ENCODE results near the gene PHLDA1. TPM values are rescaled to one million over a fixed set of nuclear protein-coding genes. Genes with fewer than 3 reads are reported as not detected.

Gene PHLDA1
- total and polyA plus RNA-seq, 7 donors: 2.4 to 10.9 (median 5.3) TPM

DNA sequence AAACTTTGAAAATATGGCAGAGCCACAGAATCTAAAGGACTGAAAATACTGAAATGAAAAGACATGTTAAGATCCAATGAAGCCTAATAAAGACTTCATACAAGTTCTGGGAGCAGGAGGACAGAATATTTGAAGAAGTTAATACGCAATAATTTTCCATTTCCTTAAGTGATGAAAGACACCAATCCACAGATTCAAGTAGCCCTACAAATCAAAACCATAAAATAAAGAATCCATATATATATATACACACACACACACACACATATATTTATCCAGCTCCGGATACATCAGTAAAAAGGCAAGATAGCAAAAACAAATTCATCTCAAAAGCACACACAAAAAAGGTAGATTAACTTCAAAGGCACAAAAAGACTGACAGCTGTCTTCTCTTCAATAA is 47.2 kb upstream of the PHLDA1 start:
- H3K9me3 ChIP-seq: peaks cover 0 to 4% (median 0%) of the 10 kb centered on the region in 4 donors
- H3K4me1 ChIP-seq: peaks cover 0 to 36% (median 27%) of the 10 kb centered on the region in 4 donors
- no peaks in the 10 kb centered on the region for H3K27me3 ChIP-seq
- 88 to 89% methylated on average over 2 of the region's 2 CpGs for WGBS, 2 donors
- H3K4me3 ChIP-seq: no peak overlapping the region
- no peaks in the 10 kb centered on the region for H3K36me3 ChIP-seq
- no peak overlapping the region for H3K27ac ChIP-seq
- DNase-seq: no peak
- TF ChIP-seq, protein P1, sequence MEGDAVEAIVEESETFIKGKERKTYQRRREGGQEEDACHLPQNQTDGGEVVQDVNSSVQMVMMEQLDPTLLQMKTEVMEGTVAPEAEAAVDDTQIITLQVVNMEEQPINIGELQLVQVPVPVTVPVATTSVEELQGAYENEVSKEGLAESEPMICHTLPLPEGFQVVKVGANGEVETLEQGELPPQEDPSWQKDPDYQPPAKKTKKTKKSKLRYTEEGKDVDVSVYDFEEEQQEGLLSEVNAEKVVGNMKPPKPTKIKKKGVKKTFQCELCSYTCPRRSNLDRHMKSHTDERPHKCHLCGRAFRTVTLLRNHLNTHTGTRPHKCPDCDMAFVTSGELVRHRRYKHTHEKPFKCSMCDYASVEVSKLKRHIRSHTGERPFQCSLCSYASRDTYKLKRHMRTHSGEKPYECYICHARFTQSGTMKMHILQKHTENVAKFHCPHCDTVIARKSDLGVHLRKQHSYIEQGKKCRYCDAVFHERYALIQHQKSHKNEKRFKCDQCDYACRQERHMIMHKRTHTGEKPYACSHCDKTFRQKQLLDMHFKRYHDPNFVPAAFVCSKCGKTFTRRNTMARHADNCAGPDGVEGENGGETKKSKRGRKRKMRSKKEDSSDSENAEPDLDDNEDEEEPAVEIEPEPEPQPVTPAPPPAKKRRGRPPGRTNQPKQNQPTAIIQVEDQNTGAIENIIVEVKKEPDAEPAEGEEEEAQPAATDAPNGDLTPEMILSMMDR (IDR thresholded peaks at IDR 0.05): no peak
- TF ChIP-seq POLR2AphosphoS5 (IDR thresholded peaks at IDR 0.05) (no peak), POLR2A (IDR thresholded peaks at IDR 0.05) (no peak), EP300 (IDR thresholded peaks at IDR 0.05) (no peak)
- intact Hi-C loops (cut with DNase I): no loop called here

GRCh38 chr12:76075448-76075847 is 43.9 kb upstream of the PHLDA1 start:
- no peak overlapping the region for H3K4me3 ChIP-seq
- H3K4me1 ChIP-seq: peaks cover 0 to 23% (median 11%) of the 10 kb centered on the region in 4 donors
- H3K27ac ChIP-seq: no peak overlapping the region
- 90 to 96% methylated on average over 1 of the region's 1 CpG for WGBS, 2 donors
- TF ChIP-seq, protein P1 (IDR thresholded peaks at IDR 0.05): no peak
- TF ChIP-seq EP300 (IDR thresholded peaks at IDR 0.05) (no peak), POLR2A (IDR thresholded peaks at IDR 0.05) (no peak)
- DNase-seq: no peak
- H3K36me3 ChIP-seq: peaks cover 0 to 4% (median 0%) of the 10 kb centered on the region in 4 donors
- intact Hi-C loops (cut with DNase I): no loop called here
- no peaks in the 10 kb centered on the region for H3K27me3 ChIP-seq
- H3K9me3 ChIP-seq: peaks cover 0 to 4% (median 0%) of the 10 kb centered on the region in 4 donors

DNA sequence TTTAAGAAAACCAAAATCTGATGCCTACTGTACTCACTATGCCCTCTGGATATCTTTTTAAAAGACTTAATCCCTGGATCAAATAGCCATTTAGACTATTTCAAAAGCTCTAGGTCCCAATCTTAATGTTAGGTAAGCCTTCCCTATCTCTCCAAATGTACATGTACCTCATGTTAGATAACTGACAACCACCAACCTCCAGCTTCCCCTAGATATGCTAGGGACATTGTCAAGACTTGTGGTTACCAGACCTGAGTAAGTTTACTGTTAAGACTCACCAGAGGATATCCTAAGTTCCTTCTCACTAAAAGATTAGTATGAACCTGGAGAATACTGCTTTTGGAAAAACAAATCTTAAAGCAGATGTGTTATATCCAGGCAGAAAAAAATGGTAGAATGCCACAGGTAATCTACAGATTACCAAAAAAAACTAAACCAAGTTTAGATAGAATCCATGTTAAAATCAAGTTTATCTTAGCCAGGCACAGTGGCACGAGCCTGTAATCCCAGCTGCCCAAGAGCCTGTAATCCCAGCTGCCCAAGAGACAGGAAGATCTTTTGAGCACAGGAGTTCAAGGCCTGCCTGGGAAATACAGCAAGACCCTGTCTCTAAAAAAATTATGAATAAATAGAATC is 43.2 kb upstream of the PHLDA1 start:
- WGBS, 2 donors: 90 to 91% methylated on average over 1 of the region's 1 CpG

DNA sequence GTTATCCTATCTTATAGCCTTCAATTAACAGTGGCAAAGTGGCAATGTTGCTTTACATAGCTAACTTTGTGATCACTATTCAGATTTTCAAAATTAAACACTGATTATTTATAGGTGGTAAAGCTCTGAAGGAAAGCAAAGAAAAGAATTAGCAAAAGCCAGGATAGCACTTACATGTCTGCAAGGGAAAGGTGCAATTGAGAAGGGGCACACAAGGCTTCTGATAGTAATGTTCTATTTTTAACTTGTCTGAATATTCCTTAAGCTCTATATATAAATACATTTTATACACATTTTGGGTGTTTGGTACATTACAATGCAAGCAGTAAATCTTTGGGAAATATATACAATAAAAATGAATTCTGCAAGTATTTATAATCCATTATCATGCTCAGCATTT is 42.0 kb upstream of the PHLDA1 start:
- no peaks in the 10 kb centered on the region for H3K9me3 ChIP-seq
- intact Hi-C loops (cut with DNase I): no loop called here
- no peak overlapping the region for H3K27ac ChIP-seq
- no peak overlapping the region for H3K4me3 ChIP-seq
- TF ChIP-seq EP300 (IDR thresholded peaks at IDR 0.05): no peak
- TF ChIP-seq, protein P1 (IDR thresholded peaks at IDR 0.05): no peak
- TF ChIP-seq POLR2A (IDR thresholded peaks at IDR 0.05): no peak
- no peak for TF ChIP-seq POLR2AphosphoS5 (IDR thresholded peaks at IDR 0.05)
- H3K4me1 ChIP-seq: peaks cover 0 to 21% (median 7%) of the 10 kb centered on the region in 4 donors
- H3K27me3 ChIP-seq: no peaks in the 10 kb centered on the region
- DNase-seq: no peak
- H3K36me3 ChIP-seq: peaks cover 0 to 20% (median 0%) of the 10 kb centered on the region in 4 donors

More for the DNA sequence above, 43.2 kb upstream of the PHLDA1 start:
- Histone ChIP-seq H3K27me3 (no peaks in the 10 kb centered on the region), H3K27ac (no peak overlapping the region), H3K36me3 (peaks cover 0 to 10% (median 0%) of the 10 kb centered on the region in 4 donors), H3K9me3 (peaks cover 0 to 4% (median 0%) of the 10 kb centered on the region in 4 donors), H3K4me1 (peaks cover 0 to 23% (median 8%) of the 10 kb centered on the region in 4 donors), H3K4me3 (no peak overlapping the region)
- intact Hi-C loops (cut with DNase I): no loop called here
- TF ChIP-seq EP300 (IDR thresholded peaks at IDR 0.05): no peak
- TF ChIP-seq POLR2AphosphoS5 (IDR thresholded peaks at IDR 0.05): no peak
- TF ChIP-seq, protein P1 (IDR thresholded peaks at IDR 0.05): no peak
- no peak for TF ChIP-seq POLR2A (IDR thresholded peaks at IDR 0.05)
- no peak for DNase-seq
